HG02970 (cell line): Measurements from ENCODE around the gene RAPGEF5.
A peak's percentile ranks its signal among the peaks of the same experiment; 100 is the strongest.
"Not testable (repeated sequence)": the region's sequence is repeated elsewhere in the genome, so short reads cannot be mapped to it uniquely, and the experiment has no call there.

Source experiments
- ATAC-seq: cut with Tn5 transposase; IDR thresholded peaks from one replicate; pipeline ENCODE4 v1.9.1; 2021; ENCODE audit warnings: mild to moderate bottlenecking, moderate library complexity, moderate number of reproducible peaks; ENCODE audit not compliant: unreplicated experiment, low FRiP score

The RAPGEF5 gene

GRCh38 chr7:22094413-22095342, 262.3 kb downstream of the RAPGEF5 start:
- no peak for ATAC-seq

- no peak for ATAC-seq
These were observed 263.0 kb downstream of the RAPGEF5 start for GRCh38 chr7:22093936-22094335.

- ATAC-seq, result no peak
These were observed 264.0 kb downstream of the RAPGEF5 start for GRCh38 chr7:22093001-22093400.

DNA sequence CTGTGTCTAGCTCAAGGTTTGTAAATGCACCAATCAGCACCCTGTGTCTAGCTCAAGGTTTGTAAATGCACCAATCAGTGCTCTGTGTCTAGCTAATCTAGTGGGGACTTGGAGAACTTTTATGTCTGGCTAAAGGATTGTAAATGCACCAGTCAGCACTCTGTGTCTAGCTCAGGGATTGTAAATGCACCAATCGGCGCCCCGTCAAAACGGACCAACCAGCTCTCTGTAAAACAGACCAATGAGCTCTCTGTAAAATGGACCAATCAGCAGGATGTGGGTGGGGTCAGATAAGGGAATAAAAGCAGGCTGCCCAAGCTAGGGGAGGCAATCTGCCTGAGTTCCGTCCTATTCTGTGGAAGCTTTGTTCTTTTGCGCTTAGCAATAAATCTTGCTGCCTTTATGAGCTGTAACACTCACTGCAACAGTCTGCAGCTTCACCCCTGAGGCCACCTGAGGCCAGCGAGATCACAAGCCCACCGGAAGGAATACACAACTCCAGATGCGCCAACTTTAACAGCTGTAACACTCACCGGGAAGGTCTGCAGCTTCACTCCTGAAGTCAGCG, 265.9 kb downstream of the RAPGEF5 start:
- not testable (repeated sequence) for ATAC-seq

GRCh38 chr7:22090512-22090911, 266.4 kb downstream of the RAPGEF5 start:
- ATAC-seq, result no peak

DNA sequence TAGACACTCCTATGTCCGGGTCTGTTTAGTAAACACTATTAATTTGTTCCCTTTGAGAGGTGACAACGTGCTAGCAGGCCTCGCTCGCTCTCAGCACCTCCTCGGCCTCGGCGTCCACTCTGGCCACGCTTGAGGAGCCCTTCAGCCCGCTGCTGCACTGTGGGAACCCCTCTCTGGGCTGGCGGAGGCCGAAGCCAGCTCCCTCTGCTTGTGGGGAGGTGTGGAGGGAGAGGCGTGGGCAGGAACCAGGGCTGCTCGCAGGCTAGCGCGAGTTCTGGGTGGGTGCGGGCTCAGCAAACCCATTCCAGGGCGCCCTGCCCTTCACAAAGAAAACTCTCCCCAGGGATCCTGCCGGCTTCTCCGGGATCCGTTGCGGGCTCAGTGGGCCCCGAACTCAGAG, 266.8 kb downstream of the RAPGEF5 start:
- no peak for ATAC-seq

DNA sequence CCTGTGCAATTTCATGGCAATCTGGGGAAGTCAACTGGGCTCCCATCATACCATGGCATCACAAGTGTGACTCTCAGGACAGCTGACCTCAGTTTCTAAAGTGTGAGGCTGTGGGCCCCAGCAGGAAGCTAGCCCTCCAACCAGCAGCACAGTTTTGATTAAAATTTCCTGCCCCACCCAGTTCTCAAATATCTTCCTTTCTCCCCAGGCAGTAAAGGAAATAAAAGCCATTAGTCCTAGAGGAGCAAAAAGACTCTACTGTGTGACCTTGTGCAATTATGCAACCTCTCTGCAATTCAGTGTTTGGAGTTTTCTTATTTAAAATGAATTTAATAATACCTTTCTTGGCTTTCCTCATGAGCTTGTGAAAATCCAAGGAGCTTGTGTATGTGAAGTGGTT, 268.1 kb downstream of the RAPGEF5 start:
- no peak for ATAC-seq

DNA sequence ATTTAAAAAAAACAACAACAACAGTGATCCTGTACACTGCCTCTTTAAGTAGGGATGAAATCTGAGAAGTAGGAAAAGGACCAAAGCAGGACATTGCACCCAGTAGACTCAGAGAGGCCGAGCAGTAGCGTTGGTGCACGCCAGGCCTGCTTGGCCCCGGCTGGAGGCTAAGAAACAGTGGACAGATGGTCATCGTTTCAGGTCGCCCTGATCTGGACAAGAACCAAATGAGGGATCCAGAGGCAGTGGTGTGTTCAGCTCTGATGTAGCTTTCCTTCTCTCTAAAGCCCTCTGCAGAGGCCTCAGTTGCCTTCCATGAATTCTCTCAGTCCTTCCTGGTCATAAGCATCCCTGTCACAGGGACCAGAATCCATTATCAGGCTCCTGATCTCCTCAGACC, 269.1 kb downstream of the RAPGEF5 start:
- no peak for ATAC-seq

- ATAC-seq, result no peak
These were observed 273.2 kb downstream of the RAPGEF5 start for GRCh38 chr7:22083704-22084240.

DNA sequence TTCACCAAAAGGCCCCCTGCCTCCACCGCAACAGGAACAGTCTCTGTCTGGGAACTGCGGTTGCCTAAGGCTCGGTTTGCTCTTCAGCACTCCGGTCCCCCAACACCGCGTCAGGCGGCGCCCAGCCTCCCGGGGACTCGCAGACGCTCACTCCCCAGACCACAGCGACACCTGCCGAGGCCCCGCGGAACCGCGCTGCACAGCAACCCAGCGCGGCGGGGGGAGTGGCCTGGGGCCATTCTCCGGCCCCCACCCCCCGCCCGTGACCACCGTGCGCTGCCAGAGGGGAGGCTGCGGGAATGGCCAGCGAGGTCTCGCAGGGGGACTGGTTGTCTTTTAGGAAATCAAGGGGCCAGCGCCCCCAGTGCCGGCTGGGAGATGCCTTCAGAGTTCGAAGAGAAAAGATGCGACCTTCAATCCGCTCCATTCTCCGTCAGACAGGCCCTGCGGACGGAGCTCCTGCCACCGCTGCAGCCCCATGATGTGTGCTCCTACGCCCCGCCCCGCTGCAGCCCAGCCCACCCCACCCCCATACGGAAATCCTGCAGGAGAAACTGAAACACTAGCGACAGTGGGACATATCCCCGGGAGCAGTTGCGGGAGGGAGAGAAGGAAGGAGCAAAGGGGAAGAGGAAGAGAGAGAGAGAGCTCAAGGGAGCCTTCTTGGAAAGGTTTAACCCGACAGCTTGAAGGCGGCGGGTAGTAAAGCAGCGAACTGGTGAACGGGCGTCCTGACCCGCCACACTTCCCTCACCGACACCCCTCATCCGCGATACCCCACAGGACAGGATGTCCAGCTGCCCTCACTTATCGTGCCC, 273.9 kb downstream of the RAPGEF5 start:
- peak; percentile 98 for ATAC-seq

DNA sequence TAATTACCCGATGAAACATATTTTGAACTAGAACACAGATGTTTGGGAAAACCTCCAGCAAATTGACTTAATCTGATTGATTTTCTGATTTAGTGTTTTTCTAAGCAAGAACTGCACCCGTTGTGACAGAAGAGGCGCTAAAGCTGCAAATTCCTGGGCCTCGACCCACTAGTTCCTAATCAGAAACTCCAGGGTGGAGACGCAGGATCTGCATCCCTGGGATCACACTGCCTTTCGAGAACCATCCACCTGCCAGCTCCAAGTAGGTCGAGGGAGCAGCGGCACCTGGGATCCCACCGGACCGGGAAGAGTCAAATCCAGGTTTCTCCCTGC, 274.4 kb downstream of the RAPGEF5 start:
- ATAC-seq, result no peak

DNA sequence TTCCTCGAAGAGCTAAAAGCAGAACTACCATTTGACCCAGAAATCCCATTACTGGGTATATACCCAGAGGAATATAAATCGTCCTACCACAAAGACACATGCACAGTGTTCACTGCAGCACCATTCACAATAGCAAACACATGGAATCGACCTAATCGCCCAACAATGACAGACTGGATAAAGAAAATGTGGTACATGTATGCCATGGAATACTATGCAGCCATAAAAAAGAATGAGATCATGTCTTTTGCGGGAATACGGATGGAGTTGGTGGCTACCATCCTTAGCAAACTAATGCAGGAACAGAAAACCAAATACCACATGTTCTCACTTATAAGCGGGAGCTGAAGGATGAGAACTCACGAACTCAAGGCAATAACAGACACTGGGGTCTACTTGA, 276.7 kb downstream of the RAPGEF5 start:
- not testable (repeated sequence) for ATAC-seq

- ATAC-seq, result not testable (repeated sequence)
These were observed 278.1 kb downstream of the RAPGEF5 start for GRCh38 chr7:22078872-22079271.

- no peak for ATAC-seq
These were observed 281.4 kb downstream of the RAPGEF5 start for GRCh38 chr7:22075561-22075960.

DNA sequence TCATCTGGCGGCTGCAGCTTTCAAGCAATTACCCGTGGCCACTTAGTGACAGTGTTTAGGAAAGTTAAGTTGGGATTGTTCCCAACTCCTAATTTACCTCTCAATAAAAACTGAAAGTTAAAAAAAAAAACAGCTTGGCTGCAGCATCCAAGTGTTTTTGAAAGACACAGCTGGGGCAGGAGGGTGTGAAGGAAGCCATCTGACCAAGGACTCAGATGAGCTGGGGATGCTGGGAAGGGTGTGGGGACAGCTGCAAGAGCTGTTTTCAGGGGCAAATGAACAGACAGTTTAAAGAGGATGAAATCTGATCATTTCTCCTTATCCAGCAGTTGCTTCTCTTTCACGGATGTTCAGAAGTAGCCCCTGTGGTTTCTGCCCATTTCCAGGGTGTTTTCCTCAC, 282.1 kb downstream of the RAPGEF5 start:
- no peak for ATAC-seq
